ENCODE measurements around the gene ERC1.

- TF ChIP-seq POLR2A (IDR thresholded peaks at IDR 0.05), result no peak
- no peak for TF ChIP-seq POLR2AphosphoS5 (IDR thresholded peaks at IDR 0.05; ENCODE audit: insufficient read depth in 1 of 2, low read depth in 1 of 2)
- TF ChIP-seq CTCF (IDR thresholded peaks at IDR 0.05), result no peak
These were observed 419.8 kb downstream of the ERC1 start for GRCh38 chr12:1410794-1411193.

All from vagina (tissue), 2 donors.